AG08396 (cell line): ENCODE measurements around the gene AUNIP.
"Not testable (repeated sequence)": the region's sequence is repeated elsewhere in the genome, so short reads cannot be mapped to it uniquely, and the experiment has no call there.

Experiments
- DNase-seq: peaks from one replicate; pipeline ENCODE4 v3.0.0; 2012; ENCODE audit warnings: low spot score, mixed read lengths

Gene AUNIP

GRCh38 chr1:25864434-25864833, 5.2 kb upstream of the AUNIP start:
- DNase-seq, result no peak

DNA sequence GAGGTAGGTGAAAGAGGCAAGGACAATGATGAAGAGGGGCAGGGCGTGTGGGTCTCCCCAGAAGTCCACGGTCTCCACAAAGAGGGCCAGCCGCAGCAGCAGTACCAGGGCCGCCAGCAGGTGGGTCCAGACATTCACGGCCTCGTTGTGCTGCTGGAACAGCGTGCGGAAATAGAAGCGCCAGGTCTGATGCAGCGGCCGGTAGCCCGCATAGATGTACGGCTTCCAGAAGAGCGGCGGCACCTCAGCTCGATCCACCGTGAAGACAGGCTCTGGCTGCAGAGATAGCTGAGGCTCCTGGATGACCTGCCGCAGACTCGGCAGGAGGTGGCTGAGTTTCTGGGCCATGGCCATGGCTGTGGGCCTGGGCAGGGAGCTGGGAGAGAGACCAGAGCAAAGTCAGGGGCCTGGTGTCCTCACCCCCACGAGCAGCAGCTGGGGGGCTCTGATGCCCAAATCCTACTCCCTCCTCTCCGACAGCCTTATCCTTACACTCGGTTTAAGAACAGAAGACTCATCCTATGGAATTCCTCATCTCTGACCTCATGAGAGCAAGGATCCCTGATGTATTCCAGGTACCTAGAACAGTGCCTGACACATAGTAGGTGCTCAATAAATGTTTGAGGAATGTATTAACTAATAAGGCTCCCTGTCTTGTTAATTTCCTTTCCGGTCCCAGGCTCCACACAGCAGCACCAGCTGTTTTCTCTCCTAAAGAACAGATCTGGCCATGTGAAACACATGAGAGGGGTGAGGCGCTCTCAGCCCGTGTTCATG, 4.4 kb upstream of the AUNIP start:
- no peak for DNase-seq

DNA sequence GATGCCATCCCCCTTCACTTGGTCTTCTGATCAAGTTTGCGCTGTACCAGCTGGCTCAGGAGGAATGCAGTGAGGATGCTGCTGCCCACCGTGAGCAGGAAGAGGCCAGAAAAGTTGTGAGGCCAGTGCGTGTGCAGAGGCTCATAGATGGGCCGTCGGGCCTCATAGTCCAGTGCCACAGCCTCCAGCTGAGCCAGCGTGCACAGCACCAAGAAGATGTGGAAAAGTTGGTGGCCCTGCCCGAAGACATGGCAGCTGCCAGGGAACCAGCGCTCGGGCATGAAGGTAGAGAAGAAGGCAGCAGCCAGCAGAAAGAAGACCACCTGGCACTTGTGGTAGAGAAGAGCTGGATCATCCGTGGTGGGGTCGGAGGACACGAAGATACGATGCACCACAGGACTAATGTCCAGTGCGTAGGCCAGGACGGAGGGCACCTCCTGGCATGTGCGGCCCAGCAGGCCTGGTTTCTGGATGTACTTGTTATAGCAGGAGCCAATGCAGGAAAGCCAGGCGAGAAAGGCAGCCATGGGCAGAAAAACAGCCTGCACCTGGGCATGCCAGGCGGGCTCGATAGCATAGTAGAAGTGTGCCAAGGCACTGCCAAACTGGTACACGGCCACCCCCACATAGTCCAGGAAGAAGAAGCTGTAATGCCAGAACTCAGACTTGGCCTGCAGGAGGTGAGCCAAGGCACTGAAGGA, 3.7 kb upstream of the AUNIP start:
- DNase-seq, result no peak

DNA sequence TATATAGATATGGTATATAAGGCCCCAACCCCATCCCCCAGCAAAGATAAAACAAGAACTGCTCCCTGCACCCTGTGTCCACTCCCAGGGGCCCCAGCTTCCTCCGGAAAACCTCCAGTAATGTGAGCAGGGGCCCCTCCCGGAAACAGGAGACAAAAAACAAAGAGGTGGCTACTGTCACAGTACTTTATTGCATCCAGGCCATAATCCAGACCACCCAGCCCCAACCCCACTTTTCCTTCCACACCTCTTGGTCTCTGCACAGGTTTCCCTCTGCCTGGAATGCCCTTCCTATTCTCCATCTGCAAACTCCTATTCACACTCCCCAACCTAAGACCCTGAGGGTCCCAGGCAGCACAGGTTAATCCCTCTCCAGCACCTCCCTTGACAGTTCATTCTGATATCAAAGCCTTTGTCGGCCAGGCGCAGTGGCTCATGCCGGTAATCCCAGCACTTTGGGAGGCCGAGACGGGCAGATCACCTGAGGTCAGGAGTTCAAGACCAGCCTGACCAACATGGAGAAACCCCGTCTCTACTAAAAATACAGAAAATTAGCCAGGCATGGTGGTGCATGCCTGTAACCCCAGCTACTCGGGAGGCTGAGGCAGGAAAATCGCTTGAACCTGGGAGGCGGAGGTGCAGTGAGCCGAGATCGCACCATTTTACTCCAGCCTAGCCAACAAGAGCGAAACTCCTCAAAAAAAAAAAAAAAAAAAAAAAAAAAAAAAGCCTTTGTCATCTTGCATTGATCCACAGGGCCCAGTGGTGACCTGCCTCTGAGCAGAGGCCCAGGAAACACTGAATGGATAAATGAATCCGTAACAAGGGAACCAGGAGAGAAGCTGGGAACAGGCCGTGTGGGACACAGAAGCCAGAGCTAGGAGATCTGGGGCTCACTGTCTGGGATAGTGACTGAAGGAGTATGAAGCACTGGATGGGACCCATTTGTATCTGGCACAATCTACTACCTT, 2.3 kb upstream of the AUNIP start:
- DNase-seq, result no peak

DNA sequence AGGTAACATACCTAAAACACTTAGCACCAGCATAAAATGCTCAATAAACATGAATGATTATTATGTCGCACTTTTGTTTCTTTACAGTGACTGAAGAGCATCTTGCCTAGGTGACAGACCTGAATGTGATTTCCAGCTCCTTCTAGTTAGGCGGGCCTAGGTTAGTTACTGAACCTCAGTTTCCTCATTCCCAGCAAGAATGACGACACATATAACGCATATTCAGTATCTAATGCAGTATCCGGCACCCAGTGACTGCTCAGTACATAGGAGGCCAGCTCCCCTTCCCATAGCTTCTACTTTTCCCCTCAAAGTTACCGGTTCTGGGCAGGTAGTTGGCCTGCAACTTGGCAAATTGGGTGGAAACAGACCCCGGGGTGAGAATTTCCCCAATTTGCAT, 763 bp downstream of the AUNIP start:
- no peak for DNase-seq

DNA sequence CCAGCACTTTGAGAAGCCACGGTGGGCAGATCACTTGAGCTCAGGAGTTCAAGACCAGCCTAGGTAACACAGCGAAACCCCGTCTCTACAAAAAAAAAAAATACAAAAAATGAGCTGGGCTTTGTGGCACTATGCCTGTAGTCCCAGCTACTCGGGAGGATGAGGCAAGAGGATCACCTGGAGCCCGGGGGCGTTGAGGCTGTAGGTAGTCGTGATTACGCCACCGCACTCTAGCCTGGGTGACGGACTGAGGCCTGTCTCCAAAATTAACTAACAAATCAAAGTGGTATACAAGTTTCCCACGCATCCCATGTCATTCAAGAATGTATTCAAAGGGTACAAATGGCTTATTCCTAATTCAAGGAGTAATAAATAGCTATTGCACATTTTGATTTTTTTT, 2.4 kb downstream of the AUNIP start:
- no peak for DNase-seq

- DNase-seq, result no peak
Observed at GRCh38 chr1:25854554-25854953, 4.7 kb downstream of the AUNIP start.

- DNase-seq, result no peak
Observed at GRCh38 chr1:25848531-25848930, 10.7 kb downstream of the AUNIP start.

GRCh38 chr1:25847929-25848328, 11.3 kb downstream of the AUNIP start:
- DNase-seq, result no peak

DNA sequence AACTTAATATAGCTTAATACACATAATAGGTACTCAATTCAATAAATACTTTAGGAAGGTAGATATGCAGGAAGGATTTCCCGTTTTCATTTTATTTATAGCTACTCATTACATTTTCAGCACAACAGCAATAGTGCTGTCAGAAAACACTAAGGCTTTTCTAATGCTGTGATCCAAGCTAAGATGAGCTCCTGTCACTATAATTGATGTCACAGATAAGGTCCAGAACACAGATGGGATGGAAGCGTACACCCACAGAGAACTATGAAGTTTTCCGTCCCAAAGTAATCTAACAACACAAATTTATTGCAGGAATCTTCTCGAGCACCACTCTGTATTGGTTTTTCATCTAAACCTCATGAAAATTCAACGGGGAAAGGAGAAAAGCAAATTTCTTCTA, 13.6 kb downstream of the AUNIP start:
- no peak for DNase-seq

DNA sequence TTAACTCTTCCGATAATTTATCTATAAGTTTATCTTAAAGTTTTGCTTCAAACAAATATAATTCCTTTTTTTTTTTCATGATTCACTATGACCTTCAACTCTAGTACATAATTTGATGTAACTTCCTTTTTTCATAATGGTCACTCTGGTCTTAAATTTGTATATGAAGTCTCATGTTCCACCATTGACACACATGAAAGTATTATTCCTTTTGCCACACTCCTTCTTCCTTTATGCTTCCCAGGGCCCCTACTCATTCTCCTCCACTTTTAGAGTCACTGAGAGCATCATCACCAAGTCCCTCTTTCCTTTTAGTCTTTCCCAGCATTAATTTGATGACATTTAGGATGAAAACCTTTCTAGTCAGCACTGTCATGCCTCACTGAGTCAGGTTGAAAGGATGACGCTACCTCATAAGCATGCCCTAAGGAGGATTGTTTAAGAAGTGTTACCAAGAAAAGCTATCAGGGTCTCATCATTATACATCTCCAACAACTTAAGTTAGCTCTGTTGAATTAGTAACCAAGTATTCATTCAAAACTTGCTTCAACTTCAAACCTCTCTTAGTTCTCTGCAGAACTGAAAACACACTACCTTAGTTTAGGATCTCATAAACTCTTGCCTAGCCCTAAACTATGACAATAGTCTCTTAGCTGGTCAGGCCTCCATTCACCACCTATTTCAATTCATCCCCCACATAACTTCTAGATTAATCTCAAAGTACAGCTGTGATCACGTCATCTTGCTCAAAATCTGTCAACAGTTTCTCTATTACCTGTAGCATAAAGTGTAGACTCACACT, 14.5 kb downstream of the AUNIP start:
- no peak for DNase-seq

GRCh38 chr1:25843483-25843882, 15.8 kb downstream of the AUNIP start:
- DNase-seq, result no peak

GRCh38 chr1:25839808-25840207, 19.4 kb downstream of the AUNIP start:
- not testable (repeated sequence) for DNase-seq

DNA sequence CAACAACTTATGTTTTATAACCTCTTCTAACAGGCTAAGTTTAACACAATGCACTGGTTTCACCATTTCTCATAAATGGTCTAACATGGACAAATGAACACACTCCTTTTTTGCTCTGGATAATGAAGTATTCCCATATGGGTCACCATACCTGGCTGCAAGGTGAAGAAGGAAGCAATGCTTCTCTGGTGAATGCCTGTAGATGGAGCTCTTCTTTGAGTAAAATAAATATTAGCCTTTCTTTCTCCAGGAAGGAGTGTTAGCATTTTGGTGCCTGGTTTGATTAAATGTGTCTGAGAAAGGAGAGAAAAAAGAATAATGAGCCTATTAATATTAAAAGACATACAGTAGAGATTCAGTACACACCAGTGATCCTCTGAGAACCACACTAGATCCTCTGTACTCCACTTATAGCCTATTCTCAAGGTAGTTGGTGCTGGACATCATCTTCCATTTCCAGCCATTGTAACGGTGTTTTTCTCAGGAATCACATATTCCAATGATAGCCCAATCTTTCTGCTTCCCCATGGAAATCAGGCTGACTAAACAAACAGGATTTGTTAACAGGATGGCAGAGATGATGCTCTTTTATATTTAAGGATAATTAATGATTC, 21.9 kb downstream of the AUNIP start:
- DNase-seq, result no peak

DNA sequence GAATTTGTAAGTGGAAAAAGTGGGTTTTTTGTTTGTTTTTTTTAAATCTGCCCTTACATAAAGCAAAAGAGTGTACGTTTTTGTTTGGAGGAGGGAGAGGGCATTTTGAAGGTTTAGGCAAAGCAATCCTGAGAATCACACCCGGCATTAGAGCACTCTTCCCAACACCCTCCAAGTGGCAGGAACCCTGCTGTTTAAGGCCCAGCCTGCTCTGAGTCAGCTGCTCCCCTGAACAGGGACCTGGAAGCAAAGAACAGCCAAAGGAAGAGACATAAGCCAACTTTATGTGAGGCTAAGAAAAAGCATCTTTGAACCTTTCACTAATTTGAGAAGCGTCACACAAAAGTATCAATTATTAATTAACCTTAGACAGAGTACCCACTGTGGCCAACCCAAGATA, 22.6 kb downstream of the AUNIP start:
- no peak for DNase-seq

- no peak for DNase-seq
Observed at GRCh38 chr1:25834894-25835293, 24.4 kb downstream of the AUNIP start.

GRCh38 chr1:25833158-25833557, 26.1 kb downstream of the AUNIP start:
- no peak for DNase-seq

GRCh38 chr1:25832336-25833037, 26.8 kb downstream of the AUNIP start:
- DNase-seq, result no peak

DNA sequence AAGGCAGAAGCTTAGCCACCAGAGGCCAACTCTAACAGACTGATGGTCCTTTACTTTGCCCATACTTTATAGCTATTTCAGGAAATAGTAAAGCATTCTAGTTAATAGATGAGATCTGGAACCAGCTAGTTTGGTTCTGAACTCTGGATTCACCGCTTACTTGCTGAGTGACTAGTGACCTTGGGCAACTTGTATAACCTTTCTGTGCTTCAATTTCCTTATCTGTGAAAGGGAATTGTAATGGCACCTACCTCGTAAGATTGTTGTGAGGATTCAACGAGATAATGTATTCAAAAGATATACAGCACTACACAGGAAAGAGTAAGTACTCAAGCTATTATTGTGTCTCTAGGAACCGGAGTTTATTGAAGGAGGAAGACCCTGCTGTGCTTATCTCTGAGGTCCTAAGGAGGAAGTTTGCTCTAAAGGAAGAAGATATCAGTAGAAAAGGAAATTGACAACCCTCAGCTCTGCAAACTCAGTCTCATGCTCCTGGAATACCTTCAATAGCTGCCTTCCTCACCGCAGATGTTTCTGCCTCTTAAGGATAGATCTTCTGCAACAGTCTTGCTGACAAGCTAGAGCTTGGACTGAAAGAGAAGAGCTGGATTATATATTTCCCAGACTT, 27.6 kb downstream of the AUNIP start:
- no peak for DNase-seq

DNA sequence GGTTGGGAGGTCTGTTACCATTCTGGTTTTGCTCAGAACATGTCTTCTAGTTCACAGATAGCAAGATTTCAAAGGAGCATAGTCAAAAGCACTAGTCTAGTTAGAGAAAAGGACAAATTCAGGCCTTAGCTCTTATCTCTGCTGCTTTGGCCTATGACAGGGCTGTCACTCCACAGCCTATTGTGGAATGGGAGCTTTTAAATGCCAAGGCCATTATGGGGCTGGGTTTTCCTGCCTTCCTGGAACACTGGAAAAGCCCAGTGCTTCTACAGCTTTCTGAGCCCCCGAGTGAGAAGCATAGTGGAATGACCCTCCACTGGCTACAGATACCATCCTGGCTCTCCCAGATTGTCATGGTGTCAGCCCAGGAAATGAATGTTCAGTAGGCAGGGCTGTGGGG, 30.2 kb downstream of the AUNIP start:
- no peak for DNase-seq
